T-helper 17 cell (primary cell): ENCODE results near the gene TOX2. TPM values are rescaled to one million over a fixed set of nuclear protein-coding genes. Genes with fewer than 3 reads are reported as not detected.
A peak's percentile ranks its signal among the peaks of the same experiment; 100 is the strongest.

Experiments
- ATAC-seq: fragments of 150-1000 bp; cut with Tn5 transposase; 2 replicates; pipeline ENCODE4 v1.10.0; 2021; ENCODE audit warnings: mild to moderate bottlenecking, moderate library complexity
- DNase-seq, 3 donors: peaks; one replicate each; pipeline versions ENCODE4 v3.0.0 to v3.0.0-alpha.2; 2020 to 2021
- H3K9me3 ChIP-seq: one replicate; pipeline ENCODE4 v1.7.0; 2013; ENCODE audit warnings: low read length, mild to moderate bottlenecking; ENCODE audit not compliant: control insufficient read depth, poor library complexity, severe bottlenecking
- H3K27ac Mint-ChIP-seq: one replicate; pipeline ENCODE4 v1.8.0; 2022; ENCODE audit warnings: mild to moderate bottlenecking, moderate library complexity, mixed read lengths
- H3K27me3 Mint-ChIP-seq: one replicate; pipeline ENCODE4 v1.8.0; 2022; ENCODE audit warnings: mixed read lengths
- H3K36me3 Mint-ChIP-seq: one replicate; pipeline ENCODE4 v1.8.0; 2022; ENCODE audit warnings: low read depth, mixed read lengths
- H3K4me1 Mint-ChIP-seq: one replicate; pipeline ENCODE4 v1.8.0; 2022; ENCODE audit warnings: mild to moderate bottlenecking, mixed read lengths
- H3K4me3 Mint-ChIP-seq: one replicate; pipeline ENCODE4 v1.8.0; 2022; ENCODE audit warnings: mild to moderate bottlenecking, moderate library complexity, mixed read lengths
- total RNA-seq, 4 donors: library from RNA in 2 of 4; stranded (reverse) in 2 of 4; gene quantifications; one replicate each; pipeline ENCODE4 v1.2.3 and lab custom pipeline; 2022 to 2026

Gene TOX2
- total RNA-seq, 2 donors from 2014 or later, result 1.7 to 2.2 TPM

GRCh38 chr20:43938932-43939761 lies 24.5 kb downstream of the TOX2 start:
- H3K4me3 Mint-ChIP-seq, result no peak overlapping the region
- no peaks in the 10 kb centered on the region for H3K36me3 Mint-ChIP-seq
- DNase-seq, result no peak
- H3K4me1 Mint-ChIP-seq, result peaks cover 47% of the 10 kb centered on the region
- H3K9me3 ChIP-seq, result no peaks in the 10 kb centered on the region
- ATAC-seq, result no peak
- peaks cover 26% of the 10 kb centered on the region for H3K27me3 Mint-ChIP-seq
- peak overlapping the region; percentile 39 for H3K27ac Mint-ChIP-seq

GRCh38 chr20:43939762-43940121 lies 25.1 kb downstream of the TOX2 start:
- Mint-ChIP-seq H3K4me3 (no peak overlapping the region), H3K4me1 (peaks cover 46% of the 10 kb centered on the region), H3K27ac (peak overlapping the region; percentile 39), H3K27me3 (peaks cover 26% of the 10 kb centered on the region), H3K36me3 (no peaks in the 10 kb centered on the region)
- no peaks in the 10 kb centered on the region for H3K9me3 ChIP-seq
- DNase-seq, result no peak
- no peak for ATAC-seq

- Mint-ChIP-seq H3K36me3 (no peaks in the 10 kb centered on the region), H3K4me3 (peak overlapping the region; percentile 36), H3K4me1 (peaks cover 50% of the 10 kb centered on the region), H3K27me3 (peaks cover 26% of the 10 kb centered on the region), H3K27ac (peak overlapping the region; percentile 39)
- no peaks in the 10 kb centered on the region for H3K9me3 ChIP-seq
- ATAC-seq, result no peak
- no peak for DNase-seq
Observed at GRCh38 chr20:43940518-43941225, 26.0 kb downstream of the TOX2 start.

GRCh38 chr20:43941476-43942200 lies 27.0 kb downstream of the TOX2 start:
- H3K9me3 ChIP-seq, result no peaks in the 10 kb centered on the region
- DNase-seq, result no peak
- H3K4me1 Mint-ChIP-seq, result peaks cover 53% of the 10 kb centered on the region
- H3K27ac Mint-ChIP-seq, result peak overlapping the region; percentile 56
- H3K27me3 Mint-ChIP-seq, result peaks cover 20% of the 10 kb centered on the region
- no peak for ATAC-seq
- peak overlapping the region; percentile 66 for H3K4me3 Mint-ChIP-seq
- no peaks in the 10 kb centered on the region for H3K36me3 Mint-ChIP-seq

GRCh38 chr20:43942201-43942590 lies 27.5 kb downstream of the TOX2 start:
- DNase-seq (no peak), ATAC-seq (no peak)
- Mint-ChIP-seq H3K27ac (peak overlapping the region; percentile 56), H3K27me3 (peaks cover 15% of the 10 kb centered on the region), H3K36me3 (no peaks in the 10 kb centered on the region), H3K4me1 (peaks cover 51% of the 10 kb centered on the region), H3K4me3 (peak overlapping the region; percentile 66)
- no peaks in the 10 kb centered on the region for H3K9me3 ChIP-seq

GRCh38 chr20:43942667-43943285 lies 28.1 kb downstream of the TOX2 start:
- H3K9me3 ChIP-seq, result no peaks in the 10 kb centered on the region
- H3K27ac Mint-ChIP-seq, result peak overlapping the region; percentile 56
- H3K36me3 Mint-ChIP-seq, result no peaks in the 10 kb centered on the region
- peaks cover 14% of the 10 kb centered on the region for H3K27me3 Mint-ChIP-seq
- peaks cover 56% of the 10 kb centered on the region for H3K4me1 Mint-ChIP-seq
- H3K4me3 Mint-ChIP-seq, result peak overlapping the region; percentile 66
- no peak for DNase-seq
- ATAC-seq, result peak; percentile 76

- no peaks in the 10 kb centered on the region for H3K36me3 Mint-ChIP-seq
- peak overlapping the region; percentile 56 for H3K27ac Mint-ChIP-seq
- H3K4me3 Mint-ChIP-seq, result no peak overlapping the region
- H3K9me3 ChIP-seq, result no peaks in the 10 kb centered on the region
- peaks cover 59% of the 10 kb centered on the region for H3K4me1 Mint-ChIP-seq
- DNase-seq, result no peak
- H3K27me3 Mint-ChIP-seq, result peaks cover 14% of the 10 kb centered on the region
- no peak for ATAC-seq
Observed at GRCh38 chr20:43943725-43944124, 29.1 kb downstream of the TOX2 start.

- Mint-ChIP-seq H3K36me3 (no peaks in the 10 kb centered on the region), H3K27me3 (peaks cover 16% of the 10 kb centered on the region), H3K4me1 (peaks cover 63% of the 10 kb centered on the region), H3K27ac (peak overlapping the region; percentile 59), H3K4me3 (no peak overlapping the region)
- no peaks in the 10 kb centered on the region for H3K9me3 ChIP-seq
- ATAC-seq (no peak), DNase-seq (no peak)
Observed at GRCh38 chr20:43944653-43945235, 30.1 kb downstream of the TOX2 start.

- ATAC-seq (no peak), DNase-seq (no peak)
- peak overlapping the region; percentile 59 for H3K27ac Mint-ChIP-seq
- peaks cover 63% of the 10 kb centered on the region for H3K4me1 Mint-ChIP-seq
- H3K27me3 Mint-ChIP-seq, result peaks cover 10% of the 10 kb centered on the region
- H3K36me3 Mint-ChIP-seq, result no peaks in the 10 kb centered on the region
- no peak overlapping the region for H3K4me3 Mint-ChIP-seq
- no peaks in the 10 kb centered on the region for H3K9me3 ChIP-seq
Observed at GRCh38 chr20:43945391-43946205, 30.9 kb downstream of the TOX2 start.

- no peaks in the 10 kb centered on the region for H3K36me3 Mint-ChIP-seq
- no peak for ATAC-seq
- H3K9me3 ChIP-seq, result no peaks in the 10 kb centered on the region
- no peak for DNase-seq
- peaks cover 6% of the 10 kb centered on the region for H3K27me3 Mint-ChIP-seq
- H3K4me1 Mint-ChIP-seq, result peaks cover 60% of the 10 kb centered on the region
- H3K27ac Mint-ChIP-seq, result no peak overlapping the region
- H3K4me3 Mint-ChIP-seq, result no peak overlapping the region
Observed at GRCh38 chr20:43946206-43946491, 31.5 kb downstream of the TOX2 start.

GRCh38 chr20:43946659-43947315 lies 32.1 kb downstream of the TOX2 start:
- Mint-ChIP-seq H3K27ac (no peak overlapping the region), H3K4me1 (peaks cover 54% of the 10 kb centered on the region), H3K36me3 (no peaks in the 10 kb centered on the region), H3K4me3 (no peak overlapping the region), H3K27me3 (peaks cover 6% of the 10 kb centered on the region)
- DNase-seq (no peak), ATAC-seq (no peak)
- no peaks in the 10 kb centered on the region for H3K9me3 ChIP-seq

GRCh38 chr20:43947316-43947710 lies 32.7 kb downstream of the TOX2 start:
- ATAC-seq, result no peak
- Mint-ChIP-seq H3K27ac (no peak overlapping the region), H3K4me1 (peaks cover 50% of the 10 kb centered on the region), H3K27me3 (peaks cover 6% of the 10 kb centered on the region), H3K4me3 (no peak overlapping the region), H3K36me3 (no peaks in the 10 kb centered on the region)
- H3K9me3 ChIP-seq, result no peaks in the 10 kb centered on the region
- no peak for DNase-seq
